Measurements from ENCODE around the gene ZDHHC18.

- TF ChIP-seq EZH2phosphoT487 (IDR thresholded peaks at IDR 0.05), result no peak
- TF ChIP-seq CTCF (IDR thresholded peaks at IDR 0.05), result no peak
- TF ChIP-seq EZH2 (IDR thresholded peaks at IDR 0.05), result no peak
These were observed 14.8 kb upstream of the ZDHHC18 start for GRCh38 chr1:26811708-26812107.
